CD4-positive, alpha-beta T cell treated with Interleukin-10 for 1 hour (primary cell): ENCODE measurements around the gene EPHB1.
"Not testable (repeated sequence)": the region's sequence is repeated elsewhere in the genome, so short reads cannot be mapped to it uniquely, and the experiment has no call there.

Experiments used
- DNase-seq: peaks from one replicate; pipeline ENCODE4 v3.0.0-alpha.2; 2020

The EPHB1 gene

DNA sequence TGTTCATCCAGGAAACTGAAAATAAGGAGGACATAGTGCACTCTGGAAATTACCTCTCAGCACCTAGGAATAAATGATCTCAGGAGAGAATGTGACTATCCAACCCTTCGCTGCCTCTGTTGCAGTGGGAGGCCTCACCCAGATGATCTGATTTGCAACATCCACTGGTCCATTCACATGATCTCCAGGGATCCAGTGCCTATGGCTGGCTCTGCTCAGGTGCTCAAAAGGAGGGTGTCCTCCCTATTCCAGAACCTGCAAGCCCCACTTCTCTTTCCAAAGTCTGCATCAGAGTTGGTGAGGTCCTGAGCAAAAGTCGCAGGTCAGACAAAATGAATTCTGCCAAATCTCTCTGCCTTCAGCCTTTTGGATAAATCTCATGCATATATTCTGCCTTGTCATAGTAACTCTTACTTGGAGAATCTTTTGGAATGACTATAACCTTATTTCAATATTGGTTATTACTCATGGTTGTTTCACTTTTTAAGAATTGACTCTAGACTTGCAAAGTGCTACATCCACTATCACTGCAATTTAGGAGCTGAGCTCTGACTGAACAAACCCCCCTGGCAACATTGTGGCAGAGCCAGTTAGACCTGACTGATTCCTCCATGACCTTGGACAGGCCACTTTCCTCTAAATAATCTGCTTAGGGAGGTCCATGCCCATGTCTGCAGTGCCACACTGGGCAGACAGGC, 295.1 kb downstream of the EPHB1 start:
- DNase-seq, result no peak

GRCh38 chr3:135091946-135092345, 296.9 kb downstream of the EPHB1 start:
- no peak for DNase-seq

GRCh38 chr3:135093121-135093520, 298.1 kb downstream of the EPHB1 start:
- DNase-seq, result no peak

DNA sequence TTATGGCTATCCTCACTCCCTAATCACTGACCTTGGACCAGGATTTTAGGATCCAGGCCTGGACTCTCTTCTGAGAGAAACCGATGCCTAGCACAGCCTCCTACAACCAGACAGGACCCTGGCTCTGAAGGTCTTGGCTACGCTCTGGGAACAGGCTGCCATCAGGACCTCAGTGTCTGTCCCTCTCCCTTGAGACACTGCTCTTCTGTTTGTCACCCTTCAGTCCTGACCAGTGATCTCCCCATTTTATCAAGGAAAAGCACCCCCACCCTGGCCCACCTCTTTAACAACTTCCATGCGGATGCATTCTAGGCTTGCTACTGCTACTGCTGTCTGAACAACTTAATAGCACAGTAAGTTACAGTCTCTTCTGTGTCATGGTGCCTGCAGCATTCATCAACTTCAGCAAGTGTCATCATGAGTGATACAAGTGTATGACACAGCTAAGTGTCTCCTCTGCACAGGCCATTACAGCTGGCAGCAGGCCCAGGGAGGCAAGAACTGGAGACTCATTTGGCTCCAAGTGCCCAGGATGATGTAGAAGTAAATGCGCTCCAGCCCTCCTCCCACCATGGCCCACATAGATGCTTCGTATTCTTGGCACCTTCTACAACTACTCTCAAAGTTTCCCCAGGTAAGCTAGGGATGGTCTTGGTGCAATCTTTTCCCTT, 302.4 kb downstream of the EPHB1 start:
- no peak for DNase-seq

DNA sequence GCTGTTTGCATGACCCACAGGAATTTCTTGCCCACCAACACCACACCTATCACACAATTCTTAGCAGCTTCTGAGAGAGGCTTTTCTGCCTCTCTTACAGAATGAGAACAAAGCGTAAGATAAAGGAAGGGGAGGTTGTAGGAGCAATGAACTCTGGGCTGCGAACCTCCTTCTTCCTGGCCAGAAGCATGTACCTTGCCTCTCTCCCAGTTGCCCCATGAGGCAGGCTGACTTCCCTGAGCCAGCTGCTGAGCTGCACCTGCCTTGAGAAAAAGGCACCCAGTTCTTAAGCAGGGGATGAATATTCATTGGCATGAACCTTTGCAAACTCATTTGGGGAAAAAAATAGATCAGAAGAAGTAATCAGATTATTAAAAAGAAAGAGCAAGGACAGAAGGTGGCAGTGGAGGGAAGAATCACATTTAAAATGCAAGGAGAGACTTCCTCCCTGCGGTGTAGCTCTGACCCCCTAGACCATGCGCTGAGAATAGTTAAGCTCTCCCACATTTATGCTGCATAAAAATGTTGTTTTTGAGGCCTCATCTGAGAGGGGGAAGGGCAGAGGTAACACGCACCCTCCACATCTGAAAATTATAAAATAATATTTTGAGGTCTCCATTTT, 304.8 kb downstream of the EPHB1 start:
- no peak for DNase-seq

DNA sequence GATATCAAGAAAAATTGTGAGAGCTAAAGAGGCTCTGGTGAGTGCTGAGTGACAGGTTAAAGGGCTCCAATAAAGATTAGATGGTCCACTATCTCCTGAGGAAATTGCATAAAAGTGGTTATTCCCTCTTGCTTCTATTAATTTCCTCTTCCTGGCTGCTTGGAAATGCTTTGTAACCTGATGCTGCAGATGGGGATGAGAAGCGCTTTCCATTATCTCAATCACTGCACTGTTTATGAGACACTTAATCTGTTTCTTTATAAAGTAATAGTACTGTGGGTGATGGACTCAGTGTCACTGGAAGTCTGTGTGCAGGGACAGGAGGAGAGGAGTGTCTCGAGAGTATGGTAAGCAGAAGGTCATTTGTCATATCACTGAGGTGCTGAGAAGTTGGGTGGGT, 305.3 kb downstream of the EPHB1 start:
- DNase-seq, result no peak

DNA sequence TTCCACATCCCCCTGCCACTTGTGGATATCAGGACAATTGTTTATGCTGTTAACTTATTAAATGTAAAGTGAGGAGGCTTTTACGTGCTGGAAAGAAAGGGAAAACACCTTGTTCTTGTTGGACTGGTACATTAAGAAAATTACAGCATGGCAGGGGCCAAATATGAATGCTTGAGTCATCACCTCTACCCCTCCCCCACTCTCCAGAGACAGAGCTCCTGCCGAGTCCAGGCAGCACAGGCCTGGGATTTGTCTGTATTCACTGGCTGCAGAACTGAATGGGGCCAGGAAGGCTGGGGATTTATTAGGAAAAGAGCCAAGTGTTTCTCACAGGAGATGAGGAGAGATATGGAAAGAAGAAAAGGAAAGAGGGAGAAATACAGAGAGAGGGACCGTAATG, 308.9 kb downstream of the EPHB1 start:
- no peak for DNase-seq

DNA sequence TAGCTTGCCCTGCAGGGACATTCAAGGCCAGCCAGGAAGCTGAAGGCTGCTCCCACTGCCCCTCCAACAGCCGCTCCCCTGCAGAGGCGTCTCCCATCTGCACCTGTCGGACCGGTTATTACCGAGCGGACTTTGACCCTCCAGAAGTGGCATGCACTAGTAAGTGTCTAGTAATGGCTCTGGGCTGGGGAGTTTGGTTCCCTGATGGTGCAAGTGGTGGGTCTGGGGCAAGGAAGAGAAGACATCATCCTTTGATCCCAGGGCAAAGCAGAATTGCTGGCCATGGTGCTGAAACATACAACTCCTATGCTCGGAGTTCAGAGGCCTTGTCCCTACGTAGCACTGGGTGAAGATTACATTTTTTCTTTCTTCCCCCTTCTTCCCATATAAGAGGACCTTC, 311.4 kb downstream of the EPHB1 start:
- DNase-seq, result no peak

DNA sequence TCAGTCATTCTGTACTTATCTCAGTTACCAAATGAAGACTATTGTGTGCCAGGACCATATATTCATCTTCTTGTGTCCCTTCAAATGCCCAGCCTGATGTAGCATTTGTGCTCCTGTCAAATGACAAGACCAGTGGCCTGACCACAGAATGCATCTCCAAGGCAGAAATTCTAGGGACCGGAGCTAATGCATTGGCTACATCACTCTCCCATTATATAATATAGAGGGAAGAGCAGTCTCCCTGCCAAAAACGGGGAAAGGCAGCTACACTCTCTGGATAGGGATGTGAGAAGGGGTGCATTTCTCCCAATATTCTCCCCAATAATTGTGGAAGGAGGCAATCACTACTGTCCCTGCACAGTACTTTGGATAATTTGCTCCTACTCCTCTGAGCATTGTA, 312.0 kb downstream of the EPHB1 start:
- no peak for DNase-seq

GRCh38 chr3:135109681-135110080, 314.6 kb downstream of the EPHB1 start:
- no peak for DNase-seq

GRCh38 chr3:135114551-135114950, 319.5 kb downstream of the EPHB1 start:
- not testable (repeated sequence) for DNase-seq

- no peak for DNase-seq
Measured at GRCh38 chr3:135117977-135118376, 322.9 kb downstream of the EPHB1 start.

DNA sequence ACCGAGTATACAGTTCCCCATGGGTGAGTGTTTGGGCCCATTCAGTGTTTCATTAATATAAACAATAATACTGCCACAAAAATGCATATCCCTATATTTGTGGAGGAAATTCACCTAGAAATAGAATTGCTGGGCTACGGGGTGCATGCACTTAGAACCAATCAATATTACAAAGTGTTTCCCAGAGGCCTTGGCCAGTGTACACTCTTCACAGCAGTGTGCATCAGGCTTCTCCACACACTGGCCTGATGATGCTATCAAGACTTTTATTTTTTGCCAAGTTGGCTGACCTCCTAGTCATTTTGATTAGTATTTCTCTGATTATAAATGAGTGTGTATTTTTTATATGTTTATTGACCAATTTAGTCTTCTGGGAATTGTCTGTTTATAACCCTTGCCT, 323.7 kb downstream of the EPHB1 start:
- DNase-seq, result no peak

- DNase-seq, result no peak
Measured at GRCh38 chr3:135125171-135125801, 330.2 kb downstream of the EPHB1 start.

- no peak for DNase-seq
Measured at GRCh38 chr3:135127946-135128470, 332.9 kb downstream of the EPHB1 start.

GRCh38 chr3:135128818-135129217, 333.8 kb downstream of the EPHB1 start:
- DNase-seq, result no peak

DNA sequence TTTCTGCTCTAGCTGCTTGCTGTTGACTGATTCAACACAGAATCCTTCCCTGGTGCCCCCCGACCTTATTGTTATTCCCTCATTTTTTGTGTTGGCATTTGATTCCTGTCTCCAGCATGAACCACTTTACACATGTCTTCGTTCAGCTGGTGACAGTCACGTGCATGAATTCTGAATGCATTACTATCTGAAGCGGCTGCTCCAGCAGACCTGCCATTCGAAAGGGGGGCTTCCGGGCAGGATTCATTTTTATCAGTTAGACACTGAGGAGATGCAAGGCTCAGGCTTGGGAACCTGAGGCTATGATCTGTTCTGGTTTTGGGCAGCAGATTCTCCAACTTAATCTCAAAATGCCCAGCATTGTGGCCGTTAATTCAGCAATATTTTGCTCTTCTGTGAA, 336.2 kb downstream of the EPHB1 start:
- no peak for DNase-seq

DNA sequence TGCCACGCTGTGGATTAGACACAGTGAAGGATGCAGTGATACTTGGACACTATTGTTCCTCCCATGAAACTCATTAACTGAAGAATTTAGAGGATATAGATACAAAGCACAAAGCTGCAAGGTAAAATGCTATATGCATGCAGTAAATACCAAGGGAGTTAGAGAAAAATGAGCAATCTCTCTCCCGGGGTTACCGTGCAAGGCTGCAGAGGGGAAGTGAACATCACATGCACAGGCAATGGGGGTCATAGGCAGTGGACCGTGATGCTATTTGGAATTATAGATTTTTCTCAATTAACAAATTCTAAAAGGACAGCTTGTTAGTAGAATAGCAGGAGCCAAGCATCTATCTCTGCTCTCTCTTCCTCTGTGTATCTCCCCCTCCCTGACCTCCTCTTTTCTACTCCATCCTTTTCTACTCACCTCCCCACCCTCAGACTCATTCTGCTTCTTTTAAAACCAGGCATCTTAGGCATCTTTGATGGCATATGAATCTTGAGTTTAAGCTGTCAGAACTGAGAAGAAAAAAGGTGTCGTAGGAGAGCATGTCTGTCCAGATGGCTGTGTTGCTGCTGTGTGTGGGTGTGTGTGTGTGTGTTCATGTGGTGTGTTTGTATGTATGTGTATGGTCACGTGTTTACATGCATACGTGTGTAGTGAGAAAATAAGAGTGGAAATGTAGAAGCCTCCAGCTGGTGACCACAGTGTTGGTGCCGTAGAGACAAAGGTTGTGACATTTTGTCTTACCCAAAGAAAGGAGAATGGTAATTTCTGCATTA, 339.0 kb downstream of the EPHB1 start:
- no peak for DNase-seq

- DNase-seq, result no peak
Measured at GRCh38 chr3:135134684-135135075, 339.6 kb downstream of the EPHB1 start.

- DNase-seq, result no peak
Measured at GRCh38 chr3:135135445-135135844, 340.4 kb downstream of the EPHB1 start.

DNA sequence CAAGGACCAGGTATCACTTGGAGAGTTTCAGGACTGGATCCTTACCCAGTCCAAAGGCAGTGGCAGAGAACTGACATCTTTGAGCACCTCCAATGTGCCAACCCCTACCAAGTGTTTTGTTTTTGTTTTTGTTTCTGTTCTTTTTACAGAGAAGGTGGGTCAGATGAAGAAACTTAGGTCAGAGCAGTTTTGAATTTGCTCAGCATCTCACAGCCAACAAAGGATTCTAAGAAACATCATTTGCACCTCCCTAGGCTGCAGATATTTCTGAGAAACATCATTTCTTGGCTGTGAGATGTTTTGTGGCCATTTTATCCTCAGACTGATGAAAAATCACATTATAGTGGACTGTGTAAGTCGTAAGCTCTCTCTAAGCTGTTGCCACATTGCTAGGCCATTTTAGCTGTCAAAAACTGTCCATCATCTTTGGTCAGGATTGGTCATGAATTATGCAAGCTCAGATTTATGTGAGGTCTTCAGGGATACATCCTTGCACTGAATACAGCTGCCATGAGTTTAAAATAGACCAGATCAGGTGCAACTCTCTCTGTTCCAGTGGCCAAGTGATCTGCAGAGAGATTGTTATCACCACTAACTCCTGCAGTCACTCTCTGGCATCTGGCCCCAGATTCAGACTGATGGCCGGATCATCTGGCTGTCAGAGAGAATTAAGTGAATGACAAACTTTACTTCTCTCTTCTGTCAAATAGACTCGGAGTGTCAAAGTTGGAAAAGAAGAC, 341.5 kb downstream of the EPHB1 start:
- DNase-seq, result no peak

- no peak for DNase-seq
Measured at GRCh38 chr3:135137296-135137695, 342.2 kb downstream of the EPHB1 start.
